GM23248 (cell line): Measurements from ENCODE around the gene BOD1L2. TPM values are rescaled to one million over a fixed set of nuclear protein-coding genes. Genes with fewer than 3 reads are reported as not detected.

Experiments
- DNase-seq: peaks from one replicate; pipeline ENCODE4 v3.0.0-alpha.2; 2015
- H2AFZ ChIP-seq: fragments of 200-600 bp; sonication (generic); 2 replicates; pipeline ENCODE4 v1.6.1; 2016; ENCODE audit warnings: antibody characterized with exemption
- H3F3A ChIP-seq: fragments of 200-600 bp; sonication (generic); 2 replicates; pipeline ENCODE4 v1.6.1; 2016; ENCODE audit warnings: mild to moderate bottlenecking, antibody characterized with exemption, mixed run types; ENCODE audit not compliant: insufficient read depth
- H3K27ac ChIP-seq: fragments of 200-600 bp; sonication (generic); 2 replicates; pipeline ENCODE4 v1.5.1; 2016; ENCODE audit warnings: mild to moderate bottlenecking
- H3K27me3 ChIP-seq: fragments of 200-600 bp; sonication (generic); replicated peaks from 2 replicates; pipeline ENCODE4 v1.6.1; 2016; ENCODE audit warnings: mild to moderate bottlenecking; ENCODE audit not compliant: insufficient read depth
- H3K36me3 ChIP-seq: fragments of 200-600 bp; sonication (generic); 2 replicates; pipeline ENCODE4 v1.6.1; 2016; ENCODE audit warnings: low read depth, mild to moderate bottlenecking
- H3K4me1 ChIP-seq: fragments of 200-600 bp; sonication (generic); 2 replicates; pipeline ENCODE4 v1.6.1; 2016; ENCODE audit warnings: mild to moderate bottlenecking; ENCODE audit not compliant: insufficient read depth
- H3K4me2 ChIP-seq: fragments of 200-600 bp; sonication (generic); one replicate; pipeline ENCODE4 v1.6.1; 2016; ENCODE audit warnings: mild to moderate bottlenecking; ENCODE audit not compliant: unreplicated experiment
- H3K4me3 ChIP-seq: fragments of 200-600 bp; sonication (generic); 2 replicates; pipeline ENCODE4 v1.5.1; 2016; ENCODE audit warnings: mild to moderate bottlenecking
- H3K79me2 ChIP-seq: fragments of 200-600 bp; sonication (generic); 2 replicates; pipeline ENCODE4 v1.6.1; 2016; ENCODE audit warnings: mild to moderate bottlenecking; ENCODE audit not compliant: insufficient read depth
- H3K9ac ChIP-seq: fragments of 200-600 bp; sonication (generic); 2 replicates; pipeline ENCODE4 v1.6.1; 2016; ENCODE audit warnings: mild to moderate bottlenecking
- H3K9me2 ChIP-seq: fragments of 200-600 bp; sonication (generic); 2 replicates; pipeline ENCODE4 v1.6.1; 2016; ENCODE audit warnings: mixed run types, mild to moderate bottlenecking, moderate library complexity; ENCODE audit not compliant: insufficient read depth
- H3K9me3 ChIP-seq: fragments of 200-600 bp; sonication (generic); one replicate; pipeline ENCODE4 v1.6.1; 2017; ENCODE audit warnings: low read depth
- H4K20me1 ChIP-seq: fragments of 200-600 bp; sonication (generic); 2 replicates; pipeline ENCODE4 v1.6.0; 2016; ENCODE audit not compliant: insufficient read depth
- EZH2 ChIP-seq: fragments of 200-600 bp; sonication (generic); IDR thresholded peaks from 2 replicates; pipeline ENCODE4 v1.6.1; 2018; ENCODE audit warnings: antibody characterized with exemption, mild to moderate bottlenecking; ENCODE audit not compliant: insufficient read depth, poor library complexity, severe bottlenecking
- EZH2phosphoT487 ChIP-seq: fragments of 200-600 bp; sonication (generic); IDR thresholded peaks from 2 replicates; pipeline ENCODE4 v1.6.1; 2018; ENCODE audit warnings: antibody characterized with exemption, moderate library complexity, mild to moderate bottlenecking, low read depth; ENCODE audit not compliant: insufficient read depth
- WGBS, 2 experiments: methylation state at CpG; one replicate each; pipeline ENCODE4 v1.1.6; 2015 to 2017; ENCODE audit warnings: low lambda C conversion rate in 2 of 2, low coverage in 1 of 2; ENCODE audit errors: missing lambda C conversion rate in 2 of 2; 5-methylcytosine and 5-hydroxymethylcytosine counted together
- in situ Hi-C: fragments of 300-500 bp; cut with MboI; formaldehyde crosslinking; loops from 2 replicates; pipeline ENCODE4 v1.15.0; 2020
- polyA plus RNA-seq: library from polyadenylated mRNA; unstranded; fragments of >200 nt; fragmentation: Nextera tagmentation; extraction: Ambion mirVana; gene quantifications from 2 replicates; pipeline ENCODE4 v1.2.1, GENCODE V29; 2016
- total RNA-seq: library from RNA; depleted of rRNA; stranded (reverse); fragments of >200 nt; shearing (Covaris generic); gene quantifications from 2 replicates; pipeline ENCODE4 v1.2.3, GENCODE V29; 2014; rRNA removed

Gene BOD1L2
- not detected in 2 replicates for total RNA-seq
- polyA plus RNA-seq = not detected in 2 replicates

GRCh38 chr18:57146956-57147636 lies at the start of gene BOD1L2:
TSS of gene BOD1L2 (plus strand) at chr18:57147087. CDS start at chr18:57147313, 226 bp downstream.
- Histone ChIP-seq H4K20me1 (no peaks in the 10 kb centered on the region), H3F3A (no peaks in the 10 kb centered on the region), H3K4me2 (no peak within 1 kb of the TSS), H3K4me3 (no peak within 1 kb of the TSS), H3K9ac (no peak within 1 kb of the TSS), H3K27ac (no peak within 1 kb of the TSS), H3K79me2 (no peaks in the 10 kb centered on the region), H3K9me2 (no peaks in the 10 kb centered on the region), H3K9me3 (no peaks in the 10 kb centered on the region), H2AFZ (no peak within 1 kb of the TSS), H3K27me3 (no peaks in the 10 kb centered on the region; the same call in 1 of the 2 replicates), H3K4me1 (no peaks in the 10 kb centered on the region), H3K36me3 (no peaks in the 10 kb centered on the region)
- TF ChIP-seq EZH2phosphoT487 = no peak
- no peak for TF ChIP-seq EZH2
- 73 to 77% methylated on average over 34 to 50 of the region's 50 CpGs for WGBS, 2 experiments
- in situ Hi-C loops = no loop called here
- DNase-seq = no peak

DNA sequence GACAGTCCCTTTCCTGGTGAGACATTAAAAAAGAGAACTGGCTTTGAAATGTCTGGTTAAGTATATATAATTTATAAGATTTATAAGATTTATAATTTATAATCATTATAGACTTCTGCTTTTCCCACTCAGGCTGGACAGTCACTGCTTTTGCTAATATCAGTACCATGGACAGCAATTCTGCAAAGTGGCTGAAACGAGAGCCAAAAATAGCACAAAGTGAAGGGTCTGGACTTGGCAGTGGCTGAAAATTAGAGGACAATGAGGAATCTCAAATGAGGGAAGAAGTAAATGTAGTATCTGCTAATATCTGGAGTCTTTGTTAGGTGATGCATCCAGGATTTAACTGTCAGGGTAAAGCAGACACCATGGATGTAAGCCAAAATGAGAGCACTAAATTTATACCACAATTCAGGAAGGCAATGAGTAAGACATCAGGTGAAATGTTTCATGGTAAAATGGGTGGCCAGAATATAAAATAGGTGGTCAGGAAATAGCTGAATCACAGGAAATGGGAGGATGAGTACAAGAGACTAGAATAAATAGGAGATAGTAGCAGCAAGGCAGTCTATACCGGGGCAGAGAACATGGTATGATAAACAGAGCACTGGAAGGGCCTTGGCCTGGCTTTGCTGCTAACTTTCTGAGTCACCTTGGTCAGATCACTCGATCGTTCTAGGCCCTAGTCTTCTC lies 39.6 kb upstream of the BOD1L2 start:
- in situ Hi-C loops = no loop called here
- Histone ChIP-seq H3K36me3 (no peaks in the 10 kb centered on the region), H3K4me2 (no peak overlapping the region), H3F3A (no peaks in the 10 kb centered on the region), H3K4me3 (no peak overlapping the region), H3K4me1 (no peaks in the 10 kb centered on the region), H3K9ac (no peak overlapping the region), H4K20me1 (no peaks in the 10 kb centered on the region), H2AFZ (no peak overlapping the region), H3K9me3 (no peaks in the 10 kb centered on the region), H3K79me2 (no peaks in the 10 kb centered on the region), H3K9me2 (no peaks in the 10 kb centered on the region), H3K27ac (no peak overlapping the region), H3K27me3 (no peaks in the 10 kb centered on the region)
- TF ChIP-seq EZH2phosphoT487 (no peak), EZH2 (no peak)
- DNase-seq = peak; percentile 57
- 38 to 40% methylated on average over 4 of the region's 4 CpGs for whole genome bisulfite sequencing, 2 experiments

- no peak overlapping the region for H3K9ac ChIP-seq
Measured at GRCh38 chr18:57110290-57110689, 36.6 kb upstream of the BOD1L2 start.

DNA sequence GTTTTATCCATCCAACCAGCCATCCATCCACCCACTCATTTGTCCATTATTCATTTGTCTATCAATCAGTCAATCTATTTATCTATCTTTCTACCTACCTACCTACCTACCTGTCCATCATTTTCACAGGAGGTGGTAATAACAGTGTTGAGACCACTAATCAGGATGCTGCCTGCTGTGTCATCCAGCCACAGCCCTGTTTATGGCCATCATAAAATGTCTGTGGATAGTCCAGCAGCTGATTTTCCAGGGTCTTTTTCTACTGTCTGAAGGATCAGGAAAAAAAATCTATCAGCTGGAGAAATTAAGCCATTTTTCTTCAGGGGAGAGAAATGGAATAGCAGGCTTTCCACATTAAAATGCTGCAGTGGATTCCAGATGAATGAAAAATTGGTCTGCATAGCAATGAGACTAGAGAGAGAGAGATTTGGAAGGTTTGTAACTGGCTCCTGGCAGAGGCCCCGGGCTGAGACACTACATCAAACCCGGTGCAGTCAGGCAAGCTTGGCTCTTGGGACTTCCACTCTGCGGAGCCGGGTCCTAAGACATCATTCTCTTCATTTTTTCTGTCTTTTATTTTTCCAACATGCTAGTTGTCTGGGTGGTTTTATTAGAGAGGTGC lies 33.0 kb upstream of the BOD1L2 start:
- H3K36me3 ChIP-seq = no peaks in the 10 kb centered on the region
- H3K9me2 ChIP-seq = no peaks in the 10 kb centered on the region
- H3F3A ChIP-seq = no peaks in the 10 kb centered on the region
- H3K27me3 ChIP-seq = no peaks in the 10 kb centered on the region
- no peak overlapping the region for H3K4me2 ChIP-seq
- no peaks in the 10 kb centered on the region for H4K20me1 ChIP-seq
- no peak for TF ChIP-seq EZH2phosphoT487
- H2AFZ ChIP-seq = no peak overlapping the region
- H3K79me2 ChIP-seq = no peaks in the 10 kb centered on the region
- in situ Hi-C loops = no loop called here
- H3K4me1 ChIP-seq = no peaks in the 10 kb centered on the region
- 3 to 6% methylated on average over 4 of the region's 4 CpGs for WGBS, 2 experiments
- H3K9ac ChIP-seq = no peak overlapping the region
- no peaks in the 10 kb centered on the region for H3K9me3 ChIP-seq
- DNase-seq = no peak
- no peak overlapping the region for H3K4me3 ChIP-seq
- no peak overlapping the region for H3K27ac ChIP-seq

More at GRCh38 chr18:57110290-57110689, 36.6 kb upstream of the BOD1L2 start:
- in situ Hi-C loops = no loop called here
- peak; percentile 1 for DNase-seq
- Histone ChIP-seq H4K20me1 (no peaks in the 10 kb centered on the region), H2AFZ (no peak overlapping the region), H3K4me2 (no peak overlapping the region), H3K4me1 (no peaks in the 10 kb centered on the region), H3K9me2 (no peaks in the 10 kb centered on the region), H3K4me3 (no peak overlapping the region), H3K27ac (no peak overlapping the region), H3F3A (no peaks in the 10 kb centered on the region), H3K36me3 (no peaks in the 10 kb centered on the region), H3K9me3 (no peaks in the 10 kb centered on the region), H3K79me2 (no peaks in the 10 kb centered on the region), H3K27me3 (no peaks in the 10 kb centered on the region)
- WGBS, 2 experiments = 29 to 31% methylated on average over 4 of the region's 4 CpGs
- no peak for TF ChIP-seq EZH2phosphoT487
